Measurements from ENCODE around the gene C12orf56. TPM values are rescaled to one million over a fixed set of nuclear protein-coding genes. Genes with fewer than 3 reads are reported as not detected.

Gene C12orf56
- total RNA-seq, 1 experiment from 2014 or later: not detected

GRCh38 chr12:64236549-64236948, 154.0 kb downstream of the C12orf56 start:
- no peak for TF ChIP-seq CTCF (conservative IDR thresholded peaks at IDR 0.05)
- TF ChIP-seq EZH2 (IDR thresholded peaks at IDR 0.05; ENCODE audit: low read depth): no peak
- no TSS peak for BruUV-seq (replicated peaks)
- no peak overlapping the region for H3K27ac ChIP-seq
- no peaks in the 10 kb centered on the region for H3K79me2 ChIP-seq (ENCODE audit: low read depth)
- H3K4me1 ChIP-seq (replicated peaks; ENCODE audit: insufficient read depth): no peaks in the 10 kb centered on the region
- no peaks in the 10 kb centered on the region for H3F3A ChIP-seq (ENCODE audit: insufficient read depth, low read depth)
- POLR2A ChIA-PET (ENCODE audit: unreplicated experiment): no interaction called here
- H3K9me2 ChIP-seq (ENCODE audit: insufficient read depth): no peaks in the 10 kb centered on the region
- intact Hi-C loops (cut with micrococcal nuclease; ENCODE audit: unreplicated experiment): loop anchor here (5.0 kb wide), 1 partner anchor 394 kb away; the partner anchor contains the start of gene SRGAP1
- H3K4me2 ChIP-seq: no peak overlapping the region
- no peak overlapping the region for H2AFZ ChIP-seq
- CTCF ChIA-PET: interaction anchor here (1.0 kb wide), 1 partner anchor 397 kb away, joined by 4 read pairs; no protein-coding TSS in a partner anchor
- H3K36me3 ChIP-seq (ENCODE audit: low read depth): no peaks in the 10 kb centered on the region
- H4K20me1 ChIP-seq (ENCODE audit: insufficient read depth): no peaks in the 10 kb centered on the region
- H3K4me3 ChIP-seq: no peak overlapping the region
- no peaks in the 10 kb centered on the region for H3K9me3 ChIP-seq (ENCODE audit: insufficient read depth, low read depth)
- H3K27me3 ChIP-seq (ENCODE audit: insufficient read depth, low read depth): no peaks in the 10 kb centered on the region
- no peak for DNase-seq

GRCh38 chr12:64232196-64232595, 158.4 kb downstream of the C12orf56 start:
- BruUV-seq (replicated peaks): no TSS peak
- H2AFZ ChIP-seq: no peak overlapping the region

GRCh38 chr12:64229796-64230195, 160.8 kb downstream of the C12orf56 start:
- H3K9me3 ChIP-seq (ENCODE audit: insufficient read depth, low read depth): no peaks in the 10 kb centered on the region
- H3K36me3 ChIP-seq (ENCODE audit: low read depth): no peaks in the 10 kb centered on the region
- H3K79me2 ChIP-seq (ENCODE audit: low read depth): no peaks in the 10 kb centered on the region
- TF ChIP-seq CTCF (conservative IDR thresholded peaks at IDR 0.05) (no peak), EZH2 (IDR thresholded peaks at IDR 0.05; ENCODE audit: low read depth) (no peak)
- no peak overlapping the region for H3K27ac ChIP-seq
- no peak for DNase-seq
- no peaks in the 10 kb centered on the region for H3K9me2 ChIP-seq (ENCODE audit: insufficient read depth)
- no peak overlapping the region for H2AFZ ChIP-seq
- POLR2A ChIA-PET (ENCODE audit: unreplicated experiment): no interaction called here
- CTCF ChIA-PET: no interaction called here
- no peaks in the 10 kb centered on the region for H3K4me1 ChIP-seq (replicated peaks; ENCODE audit: insufficient read depth)
- no peak overlapping the region for H3K4me3 ChIP-seq
- H4K20me1 ChIP-seq (ENCODE audit: insufficient read depth): no peaks in the 10 kb centered on the region
- intact Hi-C loops (cut with micrococcal nuclease; ENCODE audit: unreplicated experiment): no loop called here
- no peaks in the 10 kb centered on the region for H3F3A ChIP-seq (ENCODE audit: insufficient read depth, low read depth)
- no TSS peak for BruUV-seq (replicated peaks)
- H3K27me3 ChIP-seq (ENCODE audit: insufficient read depth, low read depth): no peaks in the 10 kb centered on the region
- H3K4me2 ChIP-seq: no peak overlapping the region

More at GRCh38 chr12:64232196-64232595, 158.4 kb downstream of the C12orf56 start:
- Histone ChIP-seq H3K4me2 (no peak overlapping the region), H3K9me2 (ENCODE audit: insufficient read depth) (no peaks in the 10 kb centered on the region), H3K27ac (no peak overlapping the region), H3K4me3 (no peak overlapping the region), H3K4me1 (replicated peaks; ENCODE audit: insufficient read depth) (no peaks in the 10 kb centered on the region), H4K20me1 (ENCODE audit: insufficient read depth) (no peaks in the 10 kb centered on the region), H3K36me3 (ENCODE audit: low read depth) (no peaks in the 10 kb centered on the region), H3K9me3 (ENCODE audit: insufficient read depth, low read depth) (no peaks in the 10 kb centered on the region), H3K27me3 (ENCODE audit: insufficient read depth, low read depth) (no peaks in the 10 kb centered on the region), H3K79me2 (ENCODE audit: low read depth) (no peaks in the 10 kb centered on the region), H3F3A (ENCODE audit: insufficient read depth, low read depth) (no peaks in the 10 kb centered on the region)
- no peak for TF ChIP-seq EZH2 (IDR thresholded peaks at IDR 0.05; ENCODE audit: low read depth)
- CTCF ChIA-PET: no interaction called here
- intact Hi-C loops (cut with micrococcal nuclease; ENCODE audit: unreplicated experiment): no loop called here
- POLR2A ChIA-PET (ENCODE audit: unreplicated experiment): no interaction called here
- DNase-seq: no peak

- H3K27ac ChIP-seq: no peak overlapping the region
- no peaks in the 10 kb centered on the region for H3K36me3 ChIP-seq (ENCODE audit: low read depth)
- CTCF ChIA-PET: no interaction called here
- H4K20me1 ChIP-seq (ENCODE audit: insufficient read depth): no peaks in the 10 kb centered on the region
- H3K4me3 ChIP-seq: no peak overlapping the region
- H3K27me3 ChIP-seq (ENCODE audit: insufficient read depth, low read depth): no peaks in the 10 kb centered on the region
- H3F3A ChIP-seq (ENCODE audit: insufficient read depth, low read depth): no peaks in the 10 kb centered on the region
- BruUV-seq (replicated peaks): no TSS peak
- DNase-seq: no peak
- POLR2A ChIA-PET (ENCODE audit: unreplicated experiment): no interaction called here
- no peaks in the 10 kb centered on the region for H3K9me2 ChIP-seq (ENCODE audit: insufficient read depth)
- no peaks in the 10 kb centered on the region for H3K9me3 ChIP-seq (ENCODE audit: insufficient read depth, low read depth)
- TF ChIP-seq EZH2 (IDR thresholded peaks at IDR 0.05; ENCODE audit: low read depth): no peak
- no peak for TF ChIP-seq CTCF (conservative IDR thresholded peaks at IDR 0.05)
- no peaks in the 10 kb centered on the region for H3K4me1 ChIP-seq (replicated peaks; ENCODE audit: insufficient read depth)
- intact Hi-C loops (cut with micrococcal nuclease; ENCODE audit: unreplicated experiment): no loop called here
- H3K4me2 ChIP-seq: no peak overlapping the region
- H2AFZ ChIP-seq: no peak overlapping the region
- H3K79me2 ChIP-seq (ENCODE audit: low read depth): no peaks in the 10 kb centered on the region
Observed at GRCh38 chr12:64229240-64229639, 161.3 kb downstream of the C12orf56 start.
